Breast epithelium (tissue), 3 donors: ENCODE data around the gene THADA.

ENCODE experiments used
- CTCF ChIP-seq, 3 donors: fragments of 450-650 bp; IDR thresholded peaks; one replicate each; pipeline ENCODE4 v1.5.1; 2016 to 2017; ENCODE audit warnings: antibody characterized with exemption in 3 of 3, mild to moderate bottlenecking in 3 of 3, moderate library complexity in 3 of 3
- POLR2A ChIP-seq: fragments of 450-650 bp; IDR thresholded peaks from one replicate; pipeline ENCODE4 v1.6.1; 2016; ENCODE audit warnings: antibody characterized with exemption, mild to moderate bottlenecking, moderate library complexity
- POLR2AphosphoS5 ChIP-seq, 3 donors: sonication (generic); formaldehyde crosslinking; IDR thresholded peaks; one replicate each; pipeline ENCODE4 v1.6.1; 2017; ENCODE audit warnings: antibody characterized with exemption in 3 of 3

GRCh38 chr2:43444989-43445645 is 150.7 kb downstream of the THADA start:
- no peak for TF ChIP-seq POLR2A
- no peak for TF ChIP-seq CTCF (IDR thresholded peaks at IDR 0.05)
- TF ChIP-seq POLR2AphosphoS5 (IDR thresholded peaks at IDR 0.05): no peak
